Stomach (tissue), 19 donors: ENCODE results near the gene ZNF106. TPM values are rescaled to one million over a fixed set of nuclear protein-coding genes. Genes with fewer than 3 reads are reported as not detected.

Experiments
- DNase-seq, 2 donors: peaks; one replicate each; pipeline versions ENCODE4 v3.0.0 to v3.0.0-alpha.2; 2013 to 2019
- H3K27ac ChIP-seq, 5 donors: fragments of 200-600 bp in 4 of 5; sonication (generic) in 4 of 5; one replicate each; pipeline ENCODE4 v1.5.1; 2013 to 2019; ENCODE audit warnings: mild to moderate bottlenecking in 1 of 5, moderate library complexity in 1 of 5
- H3K27me3 ChIP-seq, 3 donors: fragments of 200-600 bp; sonication (generic); one replicate each; pipeline ENCODE4 v1.5.1; 2017 to 2019; ENCODE audit warnings: mixed run types in 1 of 3
- H3K36me3 ChIP-seq, 4 donors: fragments of 200-600 bp; sonication (generic); 1 replicate in 3 of 4; 2 replicates in 1 of 4; pipeline ENCODE4 v1.5.1; 2016 to 2019
- H3K4me1 ChIP-seq, 4 donors: fragments of 200-600 bp; sonication (generic); one replicate each; pipeline ENCODE4 v1.5.1; 2016 to 2019
- H3K4me3 ChIP-seq, 4 donors: fragments of 200-600 bp; sonication (generic) in 3 of 4; one replicate each; pipeline ENCODE4 v1.5.1; 2016 to 2019; ENCODE audit warnings: mild to moderate bottlenecking in 1 of 4
- H3K9me3 ChIP-seq, 4 donors: fragments of 200-600 bp; sonication (generic); one replicate each; pipeline ENCODE4 v1.5.1; 2016 to 2019
- CTCF ChIP-seq, 7 experiments: fragments of 450-650 bp in 4 of 7; fragments of 200-600 bp in 3 of 7; sonication (generic) in 3 of 7; IDR thresholded peaks; one replicate each; pipeline ENCODE4 v1.5.1; 2016 to 2019; ENCODE audit warnings: antibody characterized with exemption in 7 of 7, control low read depth in 2 of 7, mild to moderate bottlenecking in 1 of 7
- EP300 ChIP-seq: sonication (generic); formaldehyde crosslinking; IDR thresholded peaks from one replicate; pipeline ENCODE4 v1.6.1; 2017; ENCODE audit warnings: antibody characterized with exemption
- POLR2A ChIP-seq, 4 donors: fragments of 450-650 bp; IDR thresholded peaks; one replicate each; pipeline ENCODE4 v1.6.1; 2016; ENCODE audit warnings: antibody characterized with exemption in 4 of 4, control low read depth in 2 of 4, mild to moderate bottlenecking in 1 of 4, moderate library complexity in 1 of 4
- POLR2AphosphoS5 ChIP-seq, 3 donors: sonication (generic); formaldehyde crosslinking; IDR thresholded peaks; one replicate each; pipeline ENCODE4 v1.6.1; 2016; ENCODE audit warnings: antibody characterized with exemption in 3 of 3
- WGBS, 5 donors: extraction: QIAGEN DNeasy Blood & Tissue Kit in 3 of 5; methylation state at CpG; one replicate each; pipeline versions ENCODE4 v1.1.5 to v1.1.7; 2013 to 2018; 5-methylcytosine and 5-hydroxymethylcytosine counted together
- intact Hi-C: fragments of 100-400 bp; cut with DNase I; formaldehyde crosslinking; loops from one replicate; pipeline ENCODE4 v1.15.1; 2023; ENCODE audit warnings: low total_unique reads
- long read RNA-seq, 10 donors: transcript quantifications; one replicate each; lab custom pipeline, GENCODE V29; 2026
- polyA plus RNA-seq, 3 donors: library from polyadenylated mRNA; stranded (reverse); fragments of 200-250 nt; gene quantifications; one replicate each; pipeline ENCODE4 v1.2.3, GENCODE V29; 2013
- total RNA-seq, 5 donors: library from RNA; depleted of rRNA; stranded (reverse); fragments of >200 nt; gene quantifications; one replicate each; pipeline versions ENCODE4 v1.1.0 to v1.2.3, GENCODE V29; 2014 to 2016
- donor health status: healthy with polysubstance abuse.
- donor health status: Bipolar disorder and iron deficiency.
- donor health status: healthy.

ZNF106 gene
- total RNA-seq (100 to 1,000 TPM in 1 of 5 donors, 10 to 100 TPM in 4; 40.3 to 238 (median 64.1) TPM), polyA plus RNA-seq (10 to 100 TPM in 2 of 3 donors, 1 to 10 TPM in 1; 4.5 to 13.4 (median 11.0) TPM)
- long read RNA-seq, donor 1 = 0 reads
- long read RNA-seq, donor 2 = 0 reads
- long read RNA-seq, donor 3 = 0 reads
- long read RNA-seq, donor 4 = 0 reads
- long read RNA-seq, donor 5 = 0 reads
- long read RNA-seq, donor 6, partial matches to known transcripts = 5 of 5 reads
- long read RNA-seq, donor 6, other reads (novel, unspliced or antisense) = 0 of 5 reads
- long read RNA-seq, donor 7, full-length matches to known transcripts = 1 of 6 reads
- long read RNA-seq, donor 7, partial matches to known transcripts = 5 of 6 reads
- long read RNA-seq, donor 7, other reads (novel, unspliced or antisense) = 0 of 6 reads
- long read RNA-seq, donor 8, partial matches to known transcripts = 0 of 7 reads
- long read RNA-seq, donor 8, other reads (novel, unspliced or antisense) = 7 of 7 reads
- long read RNA-seq, donor 9 = 0 reads
- long read RNA-seq, donor 10 = 0 reads

- Histone ChIP-seq H3K27me3 (no peaks in the 10 kb centered on the region), H3K4me3 (peak within 1 kb of the TSS; percentile 74 to 98 (median 86)), H3K4me1 (peaks cover 28 to 55% (median 49%) of the 10 kb centered on the region in 4 donors), H3K9me3 (no peaks in the 10 kb centered on the region), H3K36me3 (peaks cover 0 to 7% (median 0%) of the 10 kb centered on the region in 4 donors), H3K27ac (peak within 1 kb of the TSS; percentile 88 to 95 (median 92))
- intact Hi-C loops = no loop called here
- peak in 1 of 7 experiments; percentile 6 for TF ChIP-seq CTCF (IDR thresholded peaks at IDR 0.05)
- TF ChIP-seq POLR2A (IDR thresholded peaks at IDR 0.05) = peak in 2 of 4 donors; percentile 33 to 76
- no peak for TF ChIP-seq EP300
- peak; percentile 83 to 96 (median 91) for TF ChIP-seq POLR2AphosphoS5 (IDR thresholded peaks at IDR 0.05)
- DNase-seq = peak; percentile 85 to 97
- 0 to 1% (median 1%) methylated on average over 25 to 51 of the region's 51 CpGs for WGBS, 5 donors
Observed at GRCh38 chr15:42490671-42491538, at the start of gene ZNF106. TSS of gene ZNF106 (minus strand) at chr15:42491141. CDS start at chr15:42472289, 18,852 bp downstream.

DNA sequence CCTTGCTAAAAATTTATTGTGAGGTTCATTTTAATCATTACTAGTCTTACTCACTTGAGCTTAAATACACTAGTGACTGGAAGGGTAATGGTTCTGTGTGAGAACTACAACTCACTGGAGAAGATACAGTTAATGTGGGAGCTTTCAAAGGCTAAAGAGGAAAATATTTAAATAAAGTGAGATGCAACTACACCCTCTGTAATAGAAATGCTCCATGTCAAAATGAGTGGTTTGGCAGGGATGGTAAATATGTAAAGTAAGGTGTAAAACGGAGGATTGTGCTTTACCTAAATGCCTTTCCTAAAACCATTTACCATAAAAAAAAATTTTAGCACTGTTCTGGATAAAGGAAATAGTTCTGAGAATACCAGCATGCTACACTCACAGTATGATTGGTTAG is 42.3 kb upstream of the ZNF106 start:
- Histone ChIP-seq H3K4me1 (peaks cover 0 to 6% (median 0%) of the 10 kb centered on the region in 4 donors), H3K27me3 (no peaks in the 10 kb centered on the region), H3K27ac (no peak overlapping the region), H3K9me3 (no peaks in the 10 kb centered on the region), H3K4me3 (no peak overlapping the region), H3K36me3 (peaks cover 22 to 93% (median 84%) of the 10 kb centered on the region in 4 donors)
- WGBS, 5 donors = 84 to 97% (median 96%) methylated on average over 1 of the region's 1 CpG
- no peak for TF ChIP-seq POLR2A (IDR thresholded peaks at IDR 0.05)
- TF ChIP-seq POLR2AphosphoS5 (IDR thresholded peaks at IDR 0.05) = no peak
- no peak for TF ChIP-seq CTCF (IDR thresholded peaks at IDR 0.05)
- no peak for TF ChIP-seq EP300
- intact Hi-C loops = no loop called here
- DNase-seq = no peak

DNA sequence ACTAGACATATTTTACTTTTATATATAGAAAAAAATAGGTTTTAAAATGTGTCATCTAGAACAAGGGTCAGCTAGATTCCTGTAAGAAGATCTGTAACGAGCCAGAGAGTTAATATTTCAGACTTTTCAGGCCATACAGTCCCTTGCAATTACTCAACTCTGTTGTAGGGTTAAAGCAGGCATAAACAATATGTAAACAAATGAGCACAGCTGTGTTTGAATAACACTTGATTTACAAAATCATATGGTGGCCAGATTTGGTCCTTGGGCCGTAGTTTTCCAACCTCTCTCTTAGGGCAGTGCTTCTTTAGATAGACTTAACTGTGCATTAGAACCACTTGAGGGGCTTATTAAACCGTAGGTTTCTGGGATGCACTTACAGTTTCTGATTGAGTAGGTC is 38.0 kb upstream of the ZNF106 start:
- intact Hi-C loops = no loop called here
- Histone ChIP-seq H3K27ac (no peak overlapping the region), H3K36me3 (peaks cover 22 to 91% (median 85%) of the 10 kb centered on the region in 4 donors), H3K27me3 (no peaks in the 10 kb centered on the region), H3K9me3 (no peaks in the 10 kb centered on the region), H3K4me1 (peaks cover 0 to 6% (median 0%) of the 10 kb centered on the region in 4 donors), H3K4me3 (no peak overlapping the region)
- no peak for DNase-seq
- 70 to 76% (median 72%) methylated on average over 3 of the region's 3 CpGs for WGBS, 5 donors
- TF ChIP-seq POLR2AphosphoS5 (IDR thresholded peaks at IDR 0.05) = no peak

DNA sequence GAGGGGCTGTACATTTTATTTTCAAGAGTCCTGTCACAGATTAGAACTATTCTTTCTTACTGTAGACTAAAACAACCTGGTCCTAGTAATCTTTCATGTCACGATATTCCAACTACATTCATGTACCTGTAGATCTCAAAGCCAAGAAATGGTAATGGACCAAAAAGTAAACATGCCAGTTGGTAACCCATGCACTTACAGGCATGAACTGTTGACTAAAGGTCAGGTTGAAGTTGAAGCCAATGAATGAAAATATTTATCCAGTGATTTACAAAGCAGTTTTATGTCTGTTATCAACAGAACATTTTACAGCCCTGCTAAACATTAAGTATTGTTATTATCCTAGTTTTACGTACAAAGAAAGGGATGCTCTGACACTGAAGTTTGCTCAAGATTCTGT is 32.4 kb upstream of the ZNF106 start:
- intact Hi-C loops = no loop called here
- Histone ChIP-seq H3K9me3 (no peaks in the 10 kb centered on the region), H3K27me3 (no peaks in the 10 kb centered on the region), H3K4me3 (no peak overlapping the region), H3K36me3 (peaks cover 11 to 88% (median 83%) of the 10 kb centered on the region in 4 donors), H3K27ac (no peak overlapping the region), H3K4me1 (no peaks in the 10 kb centered on the region)
- TF ChIP-seq CTCF (IDR thresholded peaks at IDR 0.05) = no peak
- no peak for TF ChIP-seq POLR2AphosphoS5 (IDR thresholded peaks at IDR 0.05)
- no peak for TF ChIP-seq POLR2A (IDR thresholded peaks at IDR 0.05)
- no peak for DNase-seq
- WGBS, 5 donors = 28 to 60% (median 50%) methylated on average over 2 of the region's 2 CpGs
